Lung (tissue), 16 donors: Measurements from ENCODE around the gene SLC6A8. TPM values are rescaled to one million over a fixed set of nuclear protein-coding genes. Genes with fewer than 3 reads are reported as not detected.

Source experiments
- ATAC-seq: fragments of 200-7000 bp; cut with Tn5 transposase; one replicate; pipeline ENCODE4 v1.9.1; 2020; ENCODE audit warnings: moderate number of reproducible peaks; ENCODE audit not compliant: insufficient read depth, low FRiP score
- DNase-seq, 3 donors: peaks; one replicate each; pipeline ENCODE4 v3.0.0-alpha.2; 2013 to 2017
- H3K27ac ChIP-seq, 2 donors: one replicate each; pipeline ENCODE4 v1.5.1; 2013; ENCODE audit warnings: mild to moderate bottlenecking in 2 of 2, moderate library complexity in 2 of 2, control low read depth in 1 of 2, inconsistent platforms in 1 of 2, low read depth in 1 of 2, low read length in 1 of 2
- H3K27me3 ChIP-seq, 3 donors: one replicate each; pipeline ENCODE4 v1.5.1; 2013; ENCODE audit warnings: low read length in 2 of 3; ENCODE audit not compliant: control insufficient read depth in 3 of 3, insufficient read depth in 3 of 3
- H3K36me3 ChIP-seq, 4 donors: one replicate each; pipeline ENCODE4 v1.5.1; 2013; ENCODE audit warnings: low read length in 4 of 4, mild to moderate bottlenecking in 1 of 4, moderate library complexity in 1 of 4; ENCODE audit not compliant: control insufficient read depth in 4 of 4, insufficient read depth in 4 of 4
- H3K4me1 ChIP-seq, 5 donors: one replicate each; pipeline ENCODE4 v1.5.1; 2013; ENCODE audit warnings: low read length in 5 of 5, mild to moderate bottlenecking in 2 of 5, moderate library complexity in 1 of 5; ENCODE audit not compliant: control insufficient read depth in 5 of 5, insufficient read depth in 5 of 5
- H3K4me3 ChIP-seq: one replicate; pipeline ENCODE4 v1.5.1; 2013; ENCODE audit warnings: mild to moderate bottlenecking, control low read depth, moderate library complexity
- H3K9ac ChIP-seq, 2 donors: one replicate each; pipeline ENCODE4 v1.5.1; 2013; ENCODE audit warnings: low read length in 2 of 2, control low read depth in 1 of 2; ENCODE audit not compliant: insufficient read depth in 1 of 2
- H3K9me3 ChIP-seq, 4 donors: one replicate each; pipeline ENCODE4 v1.5.1; 2013; ENCODE audit warnings: low read length in 3 of 4, mild to moderate bottlenecking in 1 of 4, moderate library complexity in 1 of 4; ENCODE audit not compliant: control insufficient read depth in 4 of 4, insufficient read depth in 3 of 4
- CTCF ChIP-seq: IDR thresholded peaks from 2 replicates; pipeline ENCODE4 v1.5.1; 2012; ENCODE audit warnings: mild to moderate bottlenecking; ENCODE audit errors: control extremely low read depth, extremely low read depth
- WGBS, 2 donors: extraction: QIAGEN DNeasy Blood & Tissue Kit; methylation state at CpG; one replicate each; pipeline ENCODE4 v1.1.7; 2013; 5-methylcytosine and 5-hydroxymethylcytosine counted together
- long read RNA-seq, 5 donors: transcript quantifications; one replicate each; lab custom pipeline, GENCODE V29; 2026
- polyA plus RNA-seq, 2 donors: library from polyadenylated mRNA; stranded (reverse); fragments of 200-250 nt; gene quantifications; one replicate each; pipeline ENCODE4 v1.2.1, GENCODE V29; 2013
- total RNA-seq, 2 donors: library from RNA; depleted of rRNA in 1 of 2; stranded (reverse); fragments of >200 nt in 1 of 2; gene quantifications; one replicate each; pipeline ENCODE4 v1.2.1, GENCODE V29; 2014 to 2021
- donor health status: control.
- donor health status: control.
- donor health status: Bipolar disorder and iron deficiency.
- donor health status: healthy.
- donor health status: DM: yes; HTN: yes; CAD: no.

Gene SLC6A8
- total RNA-seq (10 to 100 TPM in 1 of 2 donors, 1 to 10 TPM in 1; 9.6 to 21.5 TPM), polyA plus RNA-seq (10 to 100 TPM in 1 of 2 donors, 1 to 10 TPM in 1; 5.3 to 10.2 TPM)
- long read RNA-seq, donor 1, partial matches to known transcripts: 0 of 1 reads
- long read RNA-seq, donor 1, other reads (novel, unspliced or antisense): 0 of 1 reads
- long read RNA-seq, donor 2: 0 reads
- long read RNA-seq, donor 3: 0 reads
- long read RNA-seq, donor 4: 0 reads
- long read RNA-seq, donor 5, partial matches to known transcripts: 244 of 247 reads
- long read RNA-seq, donor 5, other reads (novel, unspliced or antisense): 0 of 247 reads

- no peak within 1 kb of the TSS for H3K9ac ChIP-seq
- H3K27ac ChIP-seq: peak within 1 kb of the TSS in 1 of 2 donors; percentile 88
These were observed at the start of gene SLC6A8 for GRCh38 chrX:153687121-153688039. Gene SLC6A8 (plus strand): TSS chrX:153687926. CDS start chrX:153688575, 649 bp downstream.

DNA sequence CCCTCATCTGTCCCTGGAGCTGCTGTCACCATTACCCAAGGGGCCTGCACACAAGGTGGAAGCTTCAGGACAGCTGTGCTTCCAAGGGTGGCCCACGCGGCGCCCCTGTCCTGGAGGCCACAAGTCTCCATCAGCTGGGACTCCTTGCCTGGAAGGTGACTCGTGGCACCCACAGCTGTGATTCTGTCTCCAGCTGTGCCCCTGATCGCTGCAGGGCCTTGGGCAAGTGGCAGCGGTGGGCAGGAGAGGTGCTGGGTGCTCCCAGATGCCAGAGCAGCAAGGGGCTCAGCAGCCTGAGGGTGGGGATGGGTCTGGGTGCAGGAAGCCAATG, 49.7 kb upstream of the SLC6A8 start:
- no peak overlapping the region for H3K9ac ChIP-seq
- H3K27ac ChIP-seq: no peak overlapping the region
- H3K27me3 ChIP-seq: peaks cover 3 to 15% (median 6%) of the 10 kb centered on the region in 3 donors
- TF ChIP-seq CTCF: no peak
- DNase-seq: no peak
- no peaks in the 10 kb centered on the region for H3K36me3 ChIP-seq
- H3K4me1 ChIP-seq: peaks cover 3 to 9% (median 4%) of the 10 kb centered on the region in 5 donors
- H3K9me3 ChIP-seq: peaks cover 0 to 5% (median 0%) of the 10 kb centered on the region in 4 donors
- WGBS, 2 donors: 82 to 94% methylated on average over 5 to 6 of the region's 6 CpGs
- no peak for ATAC-seq
- H3K4me3 ChIP-seq: no peak overlapping the region

More at GRCh38 chrX:153687121-153688039, at the start of gene SLC6A8:
- no peaks in the 10 kb centered on the region for H3K27me3 ChIP-seq
- WGBS, 2 donors: 0 to 31% methylated on average over 10 to 64 of the region's 66 CpGs
- peak within 1 kb of the TSS; percentile 20 for H3K4me3 ChIP-seq
- no peaks in the 10 kb centered on the region for H3K36me3 ChIP-seq
- ATAC-seq (peak; percentile 32), DNase-seq (peak; percentile 73 to 85 (median 81))
- H3K4me1 ChIP-seq: no peaks in the 10 kb centered on the region
- peaks cover 0 to 3% (median 1%) of the 10 kb centered on the region in 4 donors for H3K9me3 ChIP-seq
- TF ChIP-seq CTCF: no peak

DNA sequence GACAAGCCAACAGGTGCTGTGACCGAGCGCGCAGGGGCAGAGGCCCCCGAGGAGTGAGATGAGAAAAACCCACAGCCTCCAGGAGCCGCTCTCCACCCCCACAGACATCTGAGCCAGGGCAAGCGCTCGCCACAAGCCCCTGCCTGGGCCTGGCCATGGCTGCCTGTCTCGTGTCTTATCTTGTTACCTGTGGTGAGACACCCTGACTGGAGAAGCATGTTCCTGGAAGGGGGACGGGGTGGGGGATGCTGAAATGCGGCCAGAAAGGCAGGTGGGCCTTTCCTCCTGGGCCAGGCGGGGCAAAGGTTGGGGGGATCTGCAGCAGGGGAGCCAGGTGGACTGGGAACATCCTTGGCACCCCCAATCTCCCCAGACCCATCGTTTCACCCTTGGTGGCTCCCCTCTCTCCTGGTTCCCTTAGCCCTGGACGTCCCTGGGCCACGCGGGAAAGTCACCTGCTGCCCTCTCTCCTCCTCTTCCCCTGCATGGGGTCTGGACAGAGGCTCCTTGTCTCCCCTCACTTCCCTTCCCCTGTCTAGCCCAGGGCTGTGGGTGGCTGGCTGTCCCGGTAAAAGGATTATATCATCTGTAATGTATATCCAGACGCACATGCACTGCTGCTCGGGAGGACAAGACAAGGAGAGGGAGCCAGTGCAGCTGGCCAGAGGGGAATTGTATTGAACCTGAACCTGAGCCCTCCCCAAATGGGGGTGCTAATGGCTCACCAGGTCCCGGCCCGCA, 49.1 kb upstream of the SLC6A8 start:
- H3K4me3 ChIP-seq: no peak overlapping the region
- H3K9me3 ChIP-seq: peaks cover 0 to 5% (median 0%) of the 10 kb centered on the region in 4 donors
- TF ChIP-seq CTCF: no peak
- peaks cover 3 to 9% (median 4%) of the 10 kb centered on the region in 5 donors for H3K4me1 ChIP-seq
- ATAC-seq (no peak), DNase-seq (peak in 1 of 3 donors; percentile 8)
- 75 to 79% methylated on average over 4 to 20 of the region's 20 CpGs for WGBS, 2 donors
- H3K27ac ChIP-seq: no peak overlapping the region
- H3K36me3 ChIP-seq: no peaks in the 10 kb centered on the region
- peaks cover 4 to 21% (median 12%) of the 10 kb centered on the region in 3 donors for H3K27me3 ChIP-seq
- no peak overlapping the region for H3K9ac ChIP-seq
